ENCODE data around the gene TGFB1. TPM values are rescaled to one million over a fixed set of nuclear protein-coding genes. Genes with fewer than 3 reads are reported as not detected.

TGFB1 gene
- total and polyA plus RNA-seq, 8 donors: 29.8 to 98.0 (median 39.1) TPM

GRCh38 chr19:41377977-41378709, 24.4 kb upstream of the TGFB1 start:
- Histone ChIP-seq H3K4me1 (peaks cover 3 to 62% of the 10 kb centered on the region in 2 donors), H3K4me3 (no peak overlapping the region), H3K27me3 (no peaks in the 10 kb centered on the region), H3K36me3 (peaks cover 0 to 13% of the 10 kb centered on the region in 2 donors), H3K27ac (peak overlapping the region in 1 of 2 donors; percentile 50), H3K9me3 (no peaks in the 10 kb centered on the region)
- intact Hi-C loops (cut with DNase I): no loop called here
- ATAC-seq: no peak
- TF ChIP-seq, protein P1, sequence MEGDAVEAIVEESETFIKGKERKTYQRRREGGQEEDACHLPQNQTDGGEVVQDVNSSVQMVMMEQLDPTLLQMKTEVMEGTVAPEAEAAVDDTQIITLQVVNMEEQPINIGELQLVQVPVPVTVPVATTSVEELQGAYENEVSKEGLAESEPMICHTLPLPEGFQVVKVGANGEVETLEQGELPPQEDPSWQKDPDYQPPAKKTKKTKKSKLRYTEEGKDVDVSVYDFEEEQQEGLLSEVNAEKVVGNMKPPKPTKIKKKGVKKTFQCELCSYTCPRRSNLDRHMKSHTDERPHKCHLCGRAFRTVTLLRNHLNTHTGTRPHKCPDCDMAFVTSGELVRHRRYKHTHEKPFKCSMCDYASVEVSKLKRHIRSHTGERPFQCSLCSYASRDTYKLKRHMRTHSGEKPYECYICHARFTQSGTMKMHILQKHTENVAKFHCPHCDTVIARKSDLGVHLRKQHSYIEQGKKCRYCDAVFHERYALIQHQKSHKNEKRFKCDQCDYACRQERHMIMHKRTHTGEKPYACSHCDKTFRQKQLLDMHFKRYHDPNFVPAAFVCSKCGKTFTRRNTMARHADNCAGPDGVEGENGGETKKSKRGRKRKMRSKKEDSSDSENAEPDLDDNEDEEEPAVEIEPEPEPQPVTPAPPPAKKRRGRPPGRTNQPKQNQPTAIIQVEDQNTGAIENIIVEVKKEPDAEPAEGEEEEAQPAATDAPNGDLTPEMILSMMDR (IDR thresholded peaks at IDR 0.05): no peak
- DNase-seq: peak in 1 of 4 donors; percentile 71

GRCh38 chr19:41376998-41377365, 23.3 kb upstream of the TGFB1 start:
- ATAC-seq: peak; percentile 42
- Histone ChIP-seq H3K27ac (peak overlapping the region in 1 of 2 donors; percentile 83), H3K4me3 (peak overlapping the region; percentile 54 to 72)

DNA sequence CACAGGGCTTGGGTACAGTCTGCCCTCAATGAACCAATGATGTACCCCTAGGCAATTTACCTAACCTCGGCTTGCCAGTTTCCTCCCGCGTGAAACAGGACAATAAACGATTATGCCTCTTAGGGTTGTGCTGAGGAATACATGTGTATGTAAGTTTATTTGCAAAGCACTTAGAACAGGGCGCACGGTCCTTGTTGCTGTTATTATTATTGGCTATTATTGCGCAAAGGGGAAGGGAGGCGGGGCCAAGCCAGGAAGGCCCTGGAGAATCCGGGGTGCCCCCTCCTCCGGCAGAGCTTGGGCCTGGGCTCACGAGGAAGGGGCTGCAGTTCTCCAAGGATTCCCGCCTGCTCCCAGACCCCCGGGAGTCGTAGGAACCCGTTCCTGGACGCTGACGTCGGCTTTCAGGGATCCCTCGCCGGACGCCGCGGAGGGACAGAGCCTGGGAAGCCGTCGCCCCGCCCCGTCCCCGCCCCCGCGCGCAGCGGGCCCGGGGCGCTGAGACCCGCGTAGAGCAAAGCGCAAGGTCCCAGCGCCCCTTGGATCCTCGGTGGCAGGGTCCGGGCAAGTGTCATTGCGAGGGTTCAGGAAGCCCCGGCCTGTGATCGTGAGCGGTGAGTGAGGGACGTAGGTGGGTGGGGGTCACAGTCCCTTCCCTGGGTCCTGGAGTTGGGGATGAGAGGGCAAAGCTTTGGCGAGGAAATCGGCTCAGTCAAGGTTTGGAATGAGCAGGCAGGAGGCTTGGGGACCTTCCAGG, 22.7 kb upstream of the TGFB1 start, which contains the start of gene TMEM91:
TMEM91 (plus strand) TSS at position 293 of the 757 bp plus-strand sequence. CDS start 1,777 bp downstream, outside the sequence.
- ATAC-seq (peak; percentile 81), DNase-seq (peak in 2 of 4 donors; percentile 54 to 89)
- intact Hi-C loops (cut with DNase I): no loop called here
- Histone ChIP-seq H3K4me3 (peak within 1 kb of the TSS; percentile 54 to 72), H3K9me3 (no peaks in the 10 kb centered on the region), H3K4me1 (peaks cover 3 to 62% of the 10 kb centered on the region in 2 donors), H3K27ac (peak within 1 kb of the TSS in 1 of 2 donors; percentile 83), H3K27me3 (no peaks in the 10 kb centered on the region), H3K36me3 (no peaks in the 10 kb centered on the region)
- TF ChIP-seq, protein P1 (IDR thresholded peaks at IDR 0.05): no peak

More at GRCh38 chr19:41376998-41377365, 23.3 kb upstream of the TGFB1 start:
- peak in 1 of 4 donors; percentile 44 for DNase-seq
- Histone ChIP-seq H3K4me1 (peaks cover 3 to 62% of the 10 kb centered on the region in 2 donors), H3K36me3 (peaks cover 0 to 3% of the 10 kb centered on the region in 2 donors), H3K9me3 (no peaks in the 10 kb centered on the region), H3K27me3 (no peaks in the 10 kb centered on the region)
- intact Hi-C loops (cut with DNase I): no loop called here
- TF ChIP-seq, protein P1 (IDR thresholded peaks at IDR 0.05): no peak

DNA sequence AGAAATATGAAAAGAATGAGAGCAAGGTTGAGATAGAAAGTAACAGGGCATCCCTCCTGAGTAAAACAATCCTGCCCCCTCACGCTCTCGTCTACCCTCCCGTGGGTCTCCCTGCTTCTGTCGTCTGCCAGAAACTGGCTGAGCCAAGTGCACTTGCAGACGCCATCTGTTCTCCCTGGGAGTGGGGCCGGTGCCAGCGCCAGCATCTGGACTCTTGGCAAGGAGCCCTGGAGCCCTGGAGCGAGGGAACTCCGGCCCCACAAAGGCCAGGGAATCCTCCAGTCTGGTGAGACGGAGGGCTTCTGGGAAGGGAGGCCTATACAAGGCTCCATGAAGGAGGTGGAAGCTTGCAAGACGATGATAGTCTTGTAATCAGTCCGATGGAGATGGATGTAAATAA, 20.3 kb upstream of the TGFB1 start:
- no peak overlapping the region for H3K27ac ChIP-seq
- H3K27me3 ChIP-seq: no peaks in the 10 kb centered on the region
- no peak overlapping the region for H3K4me3 ChIP-seq
- ATAC-seq (peak; percentile 40), DNase-seq (peak; percentile 42 to 92 (median 82))
- no peaks in the 10 kb centered on the region for H3K36me3 ChIP-seq
- H3K9me3 ChIP-seq: no peaks in the 10 kb centered on the region
- TF ChIP-seq, protein P1 (IDR thresholded peaks at IDR 0.05): no peak
- intact Hi-C loops (cut with DNase I): no loop called here
- H3K4me1 ChIP-seq: peaks cover 3 to 58% of the 10 kb centered on the region in 2 donors

- Histone ChIP-seq H3K27ac (no peak overlapping the region), H3K36me3 (no peaks in the 10 kb centered on the region), H3K27me3 (no peaks in the 10 kb centered on the region), H3K4me1 (peaks cover 5 to 58% of the 10 kb centered on the region in 2 donors), H3K9me3 (no peaks in the 10 kb centered on the region), H3K4me3 (no peak overlapping the region)
- intact Hi-C loops (cut with DNase I): no loop called here
- DNase-seq (no peak), ATAC-seq (no peak)
- TF ChIP-seq, protein P1 (IDR thresholded peaks at IDR 0.05): no peak
These were observed 18.8 kb upstream of the TGFB1 start for GRCh38 chr19:41372501-41372900.
